Left forelimb (tissue), 1 donor: ENCODE measurements around the gene POTEG.
"Not testable (repeated sequence)": the region's sequence is repeated elsewhere in the genome, so short reads cannot be mapped to it uniquely, and the experiment has no call there.

ENCODE experiments used
- DNase-seq: peaks from one replicate; pipeline ENCODE4 v3.0.0-alpha.2; 2018; ENCODE audit warnings: low spot score

The POTEG gene

DNA sequence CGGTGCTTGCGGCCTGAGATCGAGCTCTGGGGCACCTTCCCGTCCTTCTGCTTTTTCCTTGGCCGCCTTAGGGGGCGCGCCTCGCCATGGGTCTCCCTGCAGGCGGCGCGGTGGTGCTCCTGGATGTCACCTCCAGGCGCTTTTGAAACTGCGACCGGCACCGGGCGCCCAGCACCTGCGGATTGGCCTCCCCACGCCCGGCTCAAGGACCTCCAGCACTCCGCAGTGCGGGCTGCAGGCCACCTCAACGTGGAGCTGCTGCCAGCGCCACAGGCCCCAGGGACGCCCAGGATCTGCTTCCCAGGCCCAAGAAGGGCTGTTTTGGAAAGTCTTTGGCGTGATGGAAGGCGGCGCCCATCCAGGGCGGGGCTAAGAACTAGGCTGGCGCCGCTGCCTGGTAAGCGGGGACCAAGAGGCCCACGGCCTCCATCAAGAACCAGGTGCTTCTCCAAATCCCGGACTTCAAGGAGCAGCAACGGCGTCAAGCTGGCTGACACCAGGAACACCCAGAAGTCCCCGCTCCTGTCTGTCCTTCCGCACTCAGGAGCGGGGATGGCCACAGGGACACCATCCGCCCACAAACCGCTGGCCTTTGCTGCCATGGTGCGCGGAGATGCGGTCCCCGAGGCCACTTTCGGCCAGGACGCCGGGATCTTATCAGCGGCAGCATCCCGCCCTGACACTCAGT, 61.2 kb downstream of the POTEG start:
- DNase-seq: not testable (repeated sequence)

DNA sequence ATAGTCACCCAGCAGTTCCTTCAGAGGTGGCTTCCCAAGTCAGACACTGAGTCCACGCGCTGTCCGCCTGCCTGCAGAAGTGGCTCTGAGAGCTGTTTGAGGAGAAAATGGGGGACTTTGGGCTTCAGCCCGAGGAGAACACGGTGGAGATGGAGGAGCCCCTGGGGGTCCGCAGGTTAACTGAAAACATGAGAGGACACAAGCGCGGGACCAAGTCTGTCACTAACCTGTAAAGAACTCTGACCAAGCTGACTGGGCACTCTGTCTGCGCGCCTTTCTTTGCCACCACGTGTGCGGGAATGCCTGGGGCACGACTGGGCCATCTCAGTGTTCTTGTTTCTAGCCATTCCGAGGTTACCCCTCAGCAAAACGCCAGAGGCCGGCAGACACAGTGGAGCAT, 62.4 kb downstream of the POTEG start:
- DNase-seq: not testable (repeated sequence)

DNA sequence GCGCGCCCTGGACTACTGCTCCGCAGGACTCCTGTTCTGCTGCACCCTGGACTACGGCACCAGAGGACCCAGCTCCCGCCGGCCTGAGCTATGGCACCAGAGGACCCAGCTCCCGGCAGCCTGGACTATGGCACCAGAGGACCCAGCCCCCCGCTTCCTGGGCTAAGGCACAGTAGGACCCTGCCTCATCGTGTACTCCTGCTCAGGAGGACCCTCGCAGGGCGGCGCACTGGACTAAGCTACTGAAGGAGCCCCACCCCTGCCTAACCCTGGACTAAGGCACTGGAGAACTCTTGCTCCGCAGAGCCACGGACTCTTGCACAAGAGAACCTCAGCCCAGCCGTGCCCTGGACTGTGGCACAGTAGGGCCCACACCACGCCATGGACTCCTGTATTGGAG, 71.3 kb downstream of the POTEG start:
- not testable (repeated sequence) for DNase-seq

DNA sequence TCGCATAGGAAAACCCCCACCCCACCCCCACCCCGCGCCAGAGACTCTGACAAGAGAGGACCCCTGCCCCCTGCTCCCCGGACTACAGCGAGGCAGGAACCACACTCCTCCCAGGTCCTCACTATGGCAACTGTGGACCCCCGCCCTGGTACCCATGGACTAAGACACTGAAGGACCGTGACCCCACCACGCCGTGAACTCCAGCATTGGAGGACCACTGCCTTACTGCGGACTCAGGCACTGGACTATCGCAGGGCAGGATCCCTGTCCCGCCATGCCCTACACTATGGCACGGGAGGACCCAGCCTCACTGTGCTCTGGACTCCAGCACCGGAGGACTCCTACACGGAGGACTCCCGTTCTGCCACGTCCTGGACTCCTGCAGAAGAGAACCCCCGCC, 71.8 kb downstream of the POTEG start:
- not testable (repeated sequence) for DNase-seq

DNA sequence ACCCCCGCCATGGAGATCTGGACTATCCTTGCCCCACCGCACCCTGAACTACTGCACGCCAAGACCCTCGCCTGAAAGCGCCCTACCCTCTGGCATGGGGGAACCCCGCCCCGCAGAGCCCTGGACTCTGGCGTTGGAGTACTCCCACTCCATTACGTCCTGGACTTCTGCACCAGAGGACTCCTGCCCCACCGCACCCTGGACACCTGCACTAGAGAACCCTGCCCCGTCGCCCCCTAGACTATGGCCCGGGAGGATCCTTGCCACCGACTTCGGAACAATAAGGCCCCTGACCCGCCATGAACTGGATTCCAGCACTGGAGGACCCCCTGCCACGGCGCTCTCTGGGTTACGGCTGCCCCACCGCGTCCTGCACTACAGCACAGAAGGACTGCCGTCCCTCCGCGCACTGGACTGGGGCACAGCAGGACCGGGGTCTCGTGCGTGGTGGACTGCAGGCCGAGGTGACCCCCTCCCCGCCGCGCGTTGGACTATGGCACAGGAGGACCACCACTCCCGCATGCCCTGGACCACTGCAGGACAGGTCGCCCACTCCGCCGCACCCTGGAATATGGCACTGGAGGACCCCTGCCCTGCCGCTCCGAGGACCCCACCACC, 72.4 kb downstream of the POTEG start:
- DNase-seq: not testable (repeated sequence)

DNA sequence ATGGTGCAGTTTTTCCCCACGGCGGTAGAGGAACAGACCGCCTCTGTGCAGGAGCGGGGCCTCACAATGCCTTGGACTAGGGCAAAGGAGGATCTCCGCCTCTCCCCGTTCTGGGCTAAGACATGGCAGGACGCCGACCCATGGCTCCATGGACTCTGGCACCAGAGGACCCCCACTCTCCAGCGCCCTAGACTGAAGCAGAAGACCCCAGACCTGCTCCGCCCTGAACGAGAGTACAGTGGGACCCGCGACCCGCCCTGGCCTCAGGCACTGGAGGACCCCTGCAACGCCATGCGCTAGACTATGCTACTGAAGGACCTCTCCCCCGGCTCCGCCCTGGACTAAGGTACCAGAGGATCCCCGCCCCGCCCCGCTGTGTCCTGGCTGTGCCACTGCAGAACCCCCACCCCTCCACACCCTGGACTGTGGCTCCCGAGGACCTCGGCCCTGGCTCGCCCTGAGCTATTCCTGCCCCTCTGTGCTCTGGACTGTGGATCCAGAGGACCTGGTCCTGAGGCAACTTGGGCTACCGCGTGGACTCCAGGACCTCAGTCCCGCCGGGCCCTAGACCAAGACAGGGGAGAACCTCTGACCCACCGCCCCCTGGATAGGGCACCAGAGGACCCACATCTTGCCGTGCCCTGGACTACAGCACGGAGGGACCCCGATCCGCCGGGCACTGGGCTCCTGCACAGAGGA, 73.1 kb downstream of the POTEG start:
- not testable (repeated sequence) for DNase-seq
